H1 (cell line): ENCODE measurements around the gene CPT1A. TPM values are rescaled to one million over a fixed set of nuclear protein-coding genes. Genes with fewer than 3 reads are reported as not detected.

Experiments used
- CTCF ChIA-PET: fragments of 300-600 bp; sonication (Branson Sonifier 250); formaldehyde crosslinking; loops from one replicate; lab custom pipeline; 2021; ENCODE audit not compliant: partially characterized antibody; lab: Charles Lee
- POLR2A ChIA-PET: fragments of 300-600 bp; sonication (Branson Sonifier 250); formaldehyde crosslinking; loops from one replicate; lab custom pipeline; 2021; ENCODE audit warnings: inconsistent platforms; ENCODE audit not compliant: partially characterized antibody; lab: Charles Lee
- DNase-seq, 2 experiments: peaks; one replicate each; pipeline versions ENCODE4 v3.0.0 to v3.0.0-alpha.2; 2010 to 2022; ENCODE audit warnings: low spot score in 2 of 2, low read depth in 1 of 2, mixed read lengths in 1 of 2
- FAIRE-seq: peaks from 2 replicates; lab custom pipeline; 2011; peaks lifted over from hg19 to GRCh38; lab: Jason Lieb, UNC
- H2AFZ ChIP-seq: 2 replicates; pipeline ENCODE4 v1.8.1; 2012; ENCODE audit warnings: low read length, inconsistent platforms
- H2AK5ac ChIP-seq: 2 replicates; pipeline ENCODE4 v1.6.1; 2013; ENCODE audit warnings: low read depth, low read length
- H2BK120ac ChIP-seq: replicated peaks from 2 replicates; pipeline ENCODE3; 2013; ENCODE audit warnings: low read depth, low read length, inconsistent platforms
- H2BK12ac ChIP-seq: 2 replicates; pipeline ENCODE4 v1.6.1; 2013; ENCODE audit warnings: low read depth, low read length
- H2BK15ac ChIP-seq: 2 replicates; pipeline ENCODE4 v1.6.1; 2013; ENCODE audit warnings: low read length
- H2BK20ac ChIP-seq: 2 replicates; pipeline ENCODE4 v1.6.1; 2013; ENCODE audit warnings: low read length
- H2BK5ac ChIP-seq: 2 replicates; pipeline ENCODE4 v1.6.1; 2013; ENCODE audit warnings: low read depth, low read length
- H3K14ac ChIP-seq: 2 replicates; pipeline ENCODE4 v1.6.1; 2013; ENCODE audit warnings: inconsistent platforms; ENCODE audit not compliant: insufficient read length
- H3K18ac ChIP-seq: 2 replicates; pipeline ENCODE4 v1.6.1; 2013; ENCODE audit warnings: low read length; ENCODE audit errors: extremely low read depth
- H3K23ac ChIP-seq: 2 replicates; pipeline ENCODE4 v1.6.1; 2013; ENCODE audit warnings: inconsistent platforms; ENCODE audit not compliant: insufficient read length
- H3K23me2 ChIP-seq: 2 replicates; pipeline ENCODE4 v1.6.1; 2013; ENCODE audit warnings: low read depth, low read length
- H3K27ac ChIP-seq: 2 replicates; pipeline ENCODE4 v1.6.1; 2011; ENCODE audit warnings: low read depth, low read length, inconsistent platforms
- H3K27me3 ChIP-seq, 4 experiments: replicated peaks in 1 of 4; 1 replicate in 1 of 4; 2 replicates in 3 of 4; pipeline versions ENCODE4 v1.6.1 to v1.8.1; 2011 to 2013; ENCODE audit warnings: low read length in 3 of 4, mild to moderate bottlenecking in 3 of 4, inconsistent platforms in 2 of 4, mixed read lengths in 2 of 4, moderate library complexity in 1 of 4; ENCODE audit not compliant: control insufficient read depth in 3 of 4, insufficient read depth in 3 of 4; ENCODE audit errors: extremely low read depth in 1 of 4
- H3K36me3 ChIP-seq, 4 experiments: 2 replicates each; pipeline versions ENCODE4 v1.6.1 to v1.8.1; 2011 to 2013; ENCODE audit warnings: mild to moderate bottlenecking in 4 of 4, low read length in 3 of 4, moderate library complexity in 2 of 4, control low read depth in 1 of 4, inconsistent platforms in 1 of 4; ENCODE audit not compliant: insufficient read depth in 4 of 4, control insufficient read depth in 2 of 4
- H3K4ac ChIP-seq: replicated peaks from 2 replicates; pipeline ENCODE3; 2013; ENCODE audit warnings: low read length, low read depth, mixed read lengths, inconsistent platforms; ENCODE audit not compliant: insufficient read length
- H3K4me1 ChIP-seq, 4 experiments: replicated peaks in 1 of 4; 1 replicate in 1 of 4; 2 replicates in 3 of 4; pipeline versions ENCODE4 v1.6.1 to v1.8.1; 2011 to 2013; ENCODE audit warnings: low read length in 3 of 4, inconsistent platforms in 2 of 4, mixed read lengths in 1 of 4; ENCODE audit not compliant: insufficient read depth in 4 of 4, control insufficient read depth in 3 of 4
- H3K4me2 ChIP-seq, 2 experiments: 2 replicates each; pipeline versions ENCODE4 v1.6.1 to v1.8.1; 2011 to 2013; ENCODE audit warnings: low read depth in 2 of 2, low read length in 2 of 2, control low read depth in 1 of 2, inconsistent platforms in 1 of 2, mild to moderate bottlenecking in 1 of 2; ENCODE audit not compliant: insufficient read depth in 1 of 2
- H3K4me3 ChIP-seq, 4 experiments: fragments of 200-600, 300-600 bp in 1 of 4; sonication (generic), shearing (Covaris generic), sonication (Bioruptor Twin) in 1 of 4; 2 replicates each; pipeline versions ENCODE4 v1.5.1 to v1.8.1; 2011 to 2016; ENCODE audit warnings: low read length in 4 of 4, low read depth in 3 of 4, control low read depth in 2 of 4, inconsistent platforms in 2 of 4, mild to moderate bottlenecking in 2 of 4, mixed read lengths in 1 of 4, moderate library complexity in 1 of 4; ENCODE audit not compliant: insufficient read depth in 2 of 4; ENCODE audit errors: extremely low read depth in 1 of 4
- H3K56ac ChIP-seq: replicated peaks from 2 replicates; pipeline ENCODE3; 2013; ENCODE audit warnings: low read depth, mild to moderate bottlenecking, mixed read lengths, low read length, inconsistent platforms; ENCODE audit not compliant: insufficient read length
- H3K79me1 ChIP-seq: 2 replicates; pipeline ENCODE4 v1.6.1; 2013; ENCODE audit warnings: low read depth, low read length, control low read depth
- H3K79me2 ChIP-seq, 2 experiments: 2 replicates each; pipeline versions ENCODE4 v1.6.1 to v1.8.1; 2012 to 2013; ENCODE audit warnings: low read length in 2 of 2, mild to moderate bottlenecking in 2 of 2, inconsistent platforms in 1 of 2; ENCODE audit not compliant: insufficient read depth in 2 of 2, control insufficient read depth in 1 of 2
- H3K9ac ChIP-seq, 4 experiments: replicated peaks in 1 of 4; 1 replicate in 1 of 4; 2 replicates in 3 of 4; pipeline versions ENCODE4 v1.6.1 to v1.8.1; 2011 to 2013; ENCODE audit warnings: low read depth in 3 of 4, low read length in 3 of 4, control low read depth in 2 of 4, mild to moderate bottlenecking in 2 of 4, moderate library complexity in 2 of 4, inconsistent platforms in 1 of 4; ENCODE audit errors: extremely low read depth in 1 of 4
- H3K9me3 ChIP-seq, 2 experiments: 2 replicates each; pipeline versions ENCODE4 v1.6.1 to v1.8.1; 2012 to 2013; ENCODE audit warnings: mild to moderate bottlenecking in 2 of 2, moderate library complexity in 2 of 2, control low read depth in 1 of 2, inconsistent platforms in 1 of 2, low read depth in 1 of 2, low read length in 1 of 2, mixed read lengths in 1 of 2; ENCODE audit not compliant: insufficient read depth in 2 of 2
- H4K20me1 ChIP-seq, 2 experiments: replicated peaks in 1 of 2; 2 replicates each; pipeline versions ENCODE3 to v1.8.1; 2011 to 2013; ENCODE audit warnings: inconsistent platforms in 2 of 2, low read length in 2 of 2, mild to moderate bottlenecking in 1 of 2; ENCODE audit not compliant: insufficient read depth in 2 of 2, control insufficient read depth in 1 of 2
- H4K5ac ChIP-seq: 2 replicates; pipeline ENCODE4 v1.6.1; 2013; ENCODE audit warnings: low read length, low read depth, mixed read lengths, inconsistent platforms; ENCODE audit not compliant: insufficient read length
- H4K8ac ChIP-seq: 2 replicates; pipeline ENCODE4 v1.8.0; 2013; ENCODE audit warnings: mild to moderate bottlenecking, moderate library complexity, low read length, inconsistent platforms; ENCODE audit not compliant: insufficient read depth; ENCODE audit errors: extremely low read depth
- H4K91ac ChIP-seq: replicated peaks from 2 replicates; pipeline ENCODE3; 2013; ENCODE audit warnings: low read length, mixed read lengths, inconsistent platforms; ENCODE audit not compliant: insufficient read length
- ATF2 ChIP-seq: IDR thresholded peaks from 2 replicates; pipeline ENCODE4 v1.6.1; 2012; ENCODE audit warnings: low read length, inconsistent platforms
- BACH1 ChIP-seq: IDR thresholded peaks from 2 replicates; pipeline ENCODE4 v1.6.1; 2012; ENCODE audit warnings: low read length, improper control_type of control experiment
- CTCF ChIP-seq, 3 experiments: IDR thresholded peaks; 1 replicate in 2 of 3; 2 replicates in 1 of 3; pipeline versions ENCODE4 v1.5.1 to v1.6.1; 2011; ENCODE audit warnings: low read length in 3 of 3, mild to moderate bottlenecking in 3 of 3, inconsistent platforms in 2 of 3, low read depth in 1 of 3, moderate library complexity in 1 of 3; ENCODE audit not compliant: insufficient read depth in 1 of 3; ENCODE audit errors: control extremely low read depth in 1 of 3
- EP300 ChIP-seq, 2 experiments: IDR thresholded peaks; 1 replicate in 1 of 2; 2 replicates in 1 of 2; pipeline ENCODE4 v1.6.1; 2011 to 2012; ENCODE audit warnings: low read depth in 2 of 2, low read length in 2 of 2, mild to moderate bottlenecking in 2 of 2, borderline replicate concordance in 1 of 2, inconsistent platforms in 1 of 2, moderate library complexity in 1 of 2
- JUND ChIP-seq: IDR thresholded peaks from 2 replicates; pipeline ENCODE4 v1.6.1; 2011; ENCODE audit warnings: mild to moderate bottlenecking, improper control_type of control experiment, low read length
- SAP30 ChIP-seq: fragments of 300-600 bp; sonication (generic); IDR thresholded peaks from 2 replicates; pipeline ENCODE4 v1.7.1; 2012; ENCODE audit warnings: low read length, moderate library complexity, mild to moderate bottlenecking, inconsistent platforms; ENCODE audit not compliant: insufficient read depth, insufficient replicate concordance
- SP4 ChIP-seq: IDR thresholded peaks from 2 replicates; pipeline ENCODE4 v1.6.1; 2012; ENCODE audit warnings: low read length, inconsistent platforms
- TBP ChIP-seq: IDR thresholded peaks from 2 replicates; pipeline ENCODE4 v1.6.1; 2011; ENCODE audit warnings: low read depth, low read length, improper control_type of control experiment
- TEAD4 ChIP-seq: IDR thresholded peaks from 2 replicates; pipeline ENCODE4 v1.6.1; 2012; ENCODE audit warnings: low read depth, low read length, inconsistent platforms, mixed read lengths
- WGBS, 2 experiments: shearing (Covaris generic) in 1 of 2; methylation state at CpG; one replicate each; pipeline versions ENCODE4 v1.1.6 to v1.1.7; 2013 to 2015; ENCODE audit warnings: low lambda C conversion rate in 2 of 2, mixed read lengths in 2 of 2, inconsistent platforms in 1 of 2, low coverage in 1 of 2, missing lambda C conversion rate in 1 of 2; ENCODE audit not compliant: insufficient replicate concordance in 2 of 2, insufficient coverage in 1 of 2, insufficient read length in 1 of 2; ENCODE audit errors: extremely low coverage in 1 of 2, missing lambda C conversion rate in 1 of 2; 5-methylcytosine and 5-hydroxymethylcytosine counted together
- polyA plus RNA-seq, 7 experiments: library from polyadenylated mRNA; depleted of rRNA in 3 of 7; stranded (reverse) in 5 of 7; unstranded in 2 of 7; fragments of >200 nt in 5 of 7; fragments of 200-250 nt in 2 of 7; gene quantifications; 1 replicate in 5 of 7; 2 replicates in 1 of 7; 4 replicates in 1 of 7; pipeline versions ENCODE4 v1.2.1 to v1.2.3, GENCODE V29; 2011 to 2013; ENCODE audit warnings: missing spikeins in 2 of 7, mixed read lengths in 2 of 7
- total RNA-seq: library from RNA; stranded (reverse); fragmentation: NEBNext Ultra II Directional; extraction: Animal tissue kit (Norgen Biotek cat#: 25700); gene quantifications from 2 replicates; pipeline ENCODE4 v1.2.1, GENCODE V29; 2021

The CPT1A gene
- total and polyA plus RNA-seq, 2 of the 8 experiments (the other 6 are each of a cell fraction or from before 2014, with no cell fraction given), result 2.9 to 12.2 TPM

- H3K27me3 ChIP-seq, result no peaks in the 10 kb centered on the region
- no peak overlapping the region for H3K4ac ChIP-seq
- H2AFZ ChIP-seq, result no peak overlapping the region
- no peak overlapping the region for H3K23ac ChIP-seq
- H2BK12ac ChIP-seq, result no peak overlapping the region
- ChIA-PET CTCF (interaction anchor here (0.5 to 8.6 kb wide), 9 partner anchors 9 to 1465 kb away, joined by 3 to 63 read pairs (median 4); no protein-coding TSS in a partner anchor), POLR2A (interaction anchor here (1.5 kb wide), 2 partner anchors 10 to 92 kb away, joined by 4 to 5 read pairs; no protein-coding TSS in a partner anchor)
- no peak overlapping the region for H3K9ac ChIP-seq
- peaks cover 6% of the 10 kb centered on the region; the same call in 1 of the 2 replicates for H3K23me2 ChIP-seq
- H3K27ac ChIP-seq, result no peak overlapping the region
- H4K8ac ChIP-seq, result no peak overlapping the region
- no peak overlapping the region for H3K4me2 ChIP-seq
- no peak overlapping the region for H3K4me3 ChIP-seq
- H4K91ac ChIP-seq, result no peak overlapping the region
- WGBS, 2 experiments, result 79% methylated on average over 7 of the region's 7 CpGs; no CpG with 5 or more reads in 1 of the 2 experiments
- no peak overlapping the region for H4K5ac ChIP-seq
- H3K9me3 ChIP-seq, result no peaks in the 10 kb centered on the region
- no peak overlapping the region for H2BK5ac ChIP-seq
- no peak overlapping the region for H3K56ac ChIP-seq
- peaks cover 0 to 2% (median 0%) of the 10 kb centered on the region in 4 experiments; a peak in 3 of 7 replicates for H3K4me1 ChIP-seq
- H2BK15ac ChIP-seq, result no peak overlapping the region
- FAIRE-seq (no peak), DNase-seq (no peak)
- H2BK120ac ChIP-seq, result no peak overlapping the region
- H3K79me2 ChIP-seq, result no peaks in the 10 kb centered on the region
- H2AK5ac ChIP-seq, result no peak overlapping the region
- H2BK20ac ChIP-seq, result no peak overlapping the region
- no peaks in the 10 kb centered on the region for H3K36me3 ChIP-seq
- no peak overlapping the region for H3K14ac ChIP-seq
- H4K20me1 ChIP-seq, result peaks cover 0 to 5% of the 10 kb centered on the region in 2 experiments
- no peaks in the 10 kb centered on the region for H3K79me1 ChIP-seq
- H3K18ac ChIP-seq, result no peak overlapping the region
- TF ChIP-seq TEAD4, result no peak
- no peak for TF ChIP-seq JUND
- no peak for TF ChIP-seq ATF2
- TF ChIP-seq CTCF (IDR thresholded peaks at IDR 0.05; ENCODE audit: control extremely low read depth in 1 of 3, insufficient read depth in 1 of 3, low read depth in 1 of 3, low read length in 3 of 3), result no peak
- TF ChIP-seq TBP, result no peak
- no peak for TF ChIP-seq SP4
- no peak for TF ChIP-seq BACH1
- TF ChIP-seq EP300 (IDR thresholded peaks at IDR 0.05; ENCODE audit: borderline replicate concordance in 1 of 2, low read depth in 2 of 2, low read length in 2 of 2), result no peak
- no peak for TF ChIP-seq SAP30
Observed at GRCh38 chr11:68818181-68818580, 23.5 kb downstream of the CPT1A start.
